SH-SY5Y (cell line): ENCODE results near the gene KRT7.

Experiments
- GATA2 ChIP-seq: IDR thresholded peaks from 2 replicates; pipeline ENCODE4 v1.6.1; 2011; ENCODE audit warnings: mild to moderate bottlenecking, low read depth, low read length
- GATA3 ChIP-seq: IDR thresholded peaks from 2 replicates; pipeline ENCODE4 v1.6.1; 2011; ENCODE audit warnings: low read depth, mild to moderate bottlenecking, low read length, moderate library complexity

- TF ChIP-seq GATA2 (no peak), GATA3 (no peak)
Measured at GRCh38 chr12:52277486-52278245, 44.6 kb downstream of the KRT7 start.
